Measurements from ENCODE around the gene CARMIL1. TPM values are rescaled to one million over a fixed set of nuclear protein-coding genes. Genes with fewer than 3 reads are reported as not detected.

CARMIL1 gene
- total RNA-seq, 3 donors from 2014 or later, result 1.2 to 1.9 (median 1.2) TPM

- no peak for ATAC-seq
- no peak for DNase-seq
- Mint-ChIP-seq H3K9me3 (no peaks in the 10 kb centered on the region), H3K36me3 (ENCODE audit: insufficient read depth) (no peaks in the 10 kb centered on the region), H3K27me3 (ENCODE audit: low read depth) (no peaks in the 10 kb centered on the region), H3K4me3 (no peak overlapping the region), H3K4me1 (ENCODE audit: low read depth) (no peaks in the 10 kb centered on the region)
Measured at GRCh38 chr6:25399885-25400284, 120.7 kb downstream of the CARMIL1 start.

GRCh38 chr6:25401711-25402110 is 122.5 kb downstream of the CARMIL1 start:
- ATAC-seq, result no peak
- Mint-ChIP-seq H3K4me3 (no peak overlapping the region), H3K36me3 (ENCODE audit: insufficient read depth) (no peaks in the 10 kb centered on the region), H3K27me3 (ENCODE audit: low read depth) (no peaks in the 10 kb centered on the region), H3K4me1 (ENCODE audit: low read depth) (no peaks in the 10 kb centered on the region), H3K9me3 (no peaks in the 10 kb centered on the region)
- no peak for DNase-seq

GRCh38 chr6:25402125-25402524 is 123.0 kb downstream of the CARMIL1 start:
- no peaks in the 10 kb centered on the region for H3K36me3 Mint-ChIP-seq (ENCODE audit: insufficient read depth)
- H3K27me3 Mint-ChIP-seq (ENCODE audit: low read depth), result no peaks in the 10 kb centered on the region
- no peaks in the 10 kb centered on the region for H3K4me1 Mint-ChIP-seq (ENCODE audit: low read depth)
- H3K4me3 Mint-ChIP-seq, result no peak overlapping the region
- H3K9me3 Mint-ChIP-seq, result no peaks in the 10 kb centered on the region
- ATAC-seq (no peak), DNase-seq (no peak)

GRCh38 chr6:25403150-25403549 is 124.0 kb downstream of the CARMIL1 start:
- Mint-ChIP-seq H3K4me3 (no peak overlapping the region), H3K4me1 (ENCODE audit: low read depth) (no peaks in the 10 kb centered on the region)
- no peak for ATAC-seq

GRCh38 chr6:25404091-25404490 is 124.9 kb downstream of the CARMIL1 start:
- no peaks in the 10 kb centered on the region for H3K4me1 Mint-ChIP-seq (ENCODE audit: low read depth)
- no peaks in the 10 kb centered on the region for H3K9me3 Mint-ChIP-seq
- H3K36me3 Mint-ChIP-seq (ENCODE audit: insufficient read depth), result no peaks in the 10 kb centered on the region
- H3K27me3 Mint-ChIP-seq (ENCODE audit: low read depth), result no peaks in the 10 kb centered on the region
- no peak overlapping the region for H3K4me3 Mint-ChIP-seq
- ATAC-seq (no peak), DNase-seq (no peak)

More at GRCh38 chr6:25403150-25403549, 124.0 kb downstream of the CARMIL1 start:
- H3K27me3 Mint-ChIP-seq (ENCODE audit: low read depth), result no peaks in the 10 kb centered on the region
- H3K9me3 Mint-ChIP-seq, result no peaks in the 10 kb centered on the region
- DNase-seq, result no peak
- H3K36me3 Mint-ChIP-seq (ENCODE audit: insufficient read depth), result no peaks in the 10 kb centered on the region

- H3K36me3 Mint-ChIP-seq (ENCODE audit: insufficient read depth), result no peaks in the 10 kb centered on the region
- no peaks in the 10 kb centered on the region for H3K27me3 Mint-ChIP-seq (ENCODE audit: low read depth)
- DNase-seq, result peak; percentile 13
- H3K4me3 Mint-ChIP-seq, result no peak overlapping the region
- peak; percentile 93 to 98 for ATAC-seq
- no peaks in the 10 kb centered on the region for H3K9me3 Mint-ChIP-seq
- no peaks in the 10 kb centered on the region for H3K4me1 Mint-ChIP-seq (ENCODE audit: low read depth)
Measured at GRCh38 chr6:25404693-25405169, 125.6 kb downstream of the CARMIL1 start.

GRCh38 chr6:25405442-25405841 is 126.3 kb downstream of the CARMIL1 start:
- Mint-ChIP-seq H3K9me3 (no peaks in the 10 kb centered on the region), H3K4me1 (ENCODE audit: low read depth) (peaks cover 6% of the 10 kb centered on the region), H3K27me3 (ENCODE audit: low read depth) (no peaks in the 10 kb centered on the region), H3K4me3 (no peak overlapping the region), H3K36me3 (ENCODE audit: insufficient read depth) (no peaks in the 10 kb centered on the region)
- ATAC-seq (no peak), DNase-seq (no peak)

GRCh38 chr6:25407431-25407830 is 128.3 kb downstream of the CARMIL1 start:
- no peak for ATAC-seq
- H3K36me3 Mint-ChIP-seq (ENCODE audit: insufficient read depth), result no peaks in the 10 kb centered on the region

GRCh38 chr6:25410102-25410501 is 130.9 kb downstream of the CARMIL1 start:
- peaks cover 17% of the 10 kb centered on the region for H3K4me1 Mint-ChIP-seq (ENCODE audit: low read depth)
- H3K27me3 Mint-ChIP-seq (ENCODE audit: low read depth), result no peaks in the 10 kb centered on the region
- peak in 1 of 2 donors; percentile 35 for ATAC-seq
- DNase-seq, result no peak
- H3K4me3 Mint-ChIP-seq, result peak overlapping the region; percentile 51
- H3K36me3 Mint-ChIP-seq (ENCODE audit: insufficient read depth), result no peaks in the 10 kb centered on the region
- H3K9me3 Mint-ChIP-seq, result no peaks in the 10 kb centered on the region

More at GRCh38 chr6:25407431-25407830, 128.3 kb downstream of the CARMIL1 start:
- Mint-ChIP-seq H3K4me3 (no peak overlapping the region), H3K4me1 (ENCODE audit: low read depth) (peaks cover 6% of the 10 kb centered on the region), H3K9me3 (no peaks in the 10 kb centered on the region), H3K27me3 (ENCODE audit: low read depth) (no peaks in the 10 kb centered on the region)
- no peak for DNase-seq

GRCh38 chr6:25411316-25411950 is 132.3 kb downstream of the CARMIL1 start:
- ATAC-seq (no peak), DNase-seq (no peak)
- no peaks in the 10 kb centered on the region for H3K9me3 Mint-ChIP-seq
- H3K27me3 Mint-ChIP-seq (ENCODE audit: low read depth), result no peaks in the 10 kb centered on the region
- no peaks in the 10 kb centered on the region for H3K36me3 Mint-ChIP-seq (ENCODE audit: insufficient read depth)
- peaks cover 17% of the 10 kb centered on the region for H3K4me1 Mint-ChIP-seq (ENCODE audit: low read depth)
- H3K4me3 Mint-ChIP-seq, result no peak overlapping the region

- no peaks in the 10 kb centered on the region for H3K36me3 Mint-ChIP-seq (ENCODE audit: insufficient read depth)
- ATAC-seq, result peak in 1 of 2 donors; percentile 34
- no peak overlapping the region for H3K4me3 Mint-ChIP-seq
- DNase-seq, result no peak
- no peaks in the 10 kb centered on the region for H3K27me3 Mint-ChIP-seq (ENCODE audit: low read depth)
- peaks cover 17% of the 10 kb centered on the region for H3K4me1 Mint-ChIP-seq (ENCODE audit: low read depth)
- H3K9me3 Mint-ChIP-seq, result no peaks in the 10 kb centered on the region
Measured at GRCh38 chr6:25413207-25413905, 134.2 kb downstream of the CARMIL1 start.

GRCh38 chr6:25414168-25414567 is 135.0 kb downstream of the CARMIL1 start:
- DNase-seq, result no peak
- H3K36me3 Mint-ChIP-seq (ENCODE audit: insufficient read depth), result no peaks in the 10 kb centered on the region
- no peak overlapping the region for H3K4me3 Mint-ChIP-seq
- no peaks in the 10 kb centered on the region for H3K9me3 Mint-ChIP-seq
- H3K4me1 Mint-ChIP-seq (ENCODE audit: low read depth), result peaks cover 17% of the 10 kb centered on the region
- ATAC-seq, result no peak
- no peaks in the 10 kb centered on the region for H3K27me3 Mint-ChIP-seq (ENCODE audit: low read depth)

- Mint-ChIP-seq H3K4me3 (no peak overlapping the region), H3K27me3 (ENCODE audit: low read depth) (no peaks in the 10 kb centered on the region), H3K36me3 (ENCODE audit: insufficient read depth) (no peaks in the 10 kb centered on the region), H3K4me1 (ENCODE audit: low read depth) (peaks cover 17% of the 10 kb centered on the region), H3K9me3 (no peaks in the 10 kb centered on the region)
- DNase-seq (no peak), ATAC-seq (no peak)
Measured at GRCh38 chr6:25414755-25415154, 135.6 kb downstream of the CARMIL1 start.

GRCh38 chr6:25415274-25415673 is 136.1 kb downstream of the CARMIL1 start:
- H3K4me1 Mint-ChIP-seq (ENCODE audit: low read depth), result peaks cover 13% of the 10 kb centered on the region
- H3K36me3 Mint-ChIP-seq (ENCODE audit: insufficient read depth), result peaks cover 4% of the 10 kb centered on the region
- ATAC-seq, result no peak
- H3K4me3 Mint-ChIP-seq, result no peak overlapping the region
- DNase-seq, result no peak
- H3K27me3 Mint-ChIP-seq (ENCODE audit: low read depth), result no peaks in the 10 kb centered on the region
- H3K9me3 Mint-ChIP-seq, result peaks cover 3% of the 10 kb centered on the region

GRCh38 chr6:25415701-25416100 is 136.5 kb downstream of the CARMIL1 start:
- ATAC-seq, result no peak
- H3K4me1 Mint-ChIP-seq (ENCODE audit: low read depth), result peaks cover 11% of the 10 kb centered on the region

More at GRCh38 chr6:25415701-25416100, 136.5 kb downstream of the CARMIL1 start:
- no peaks in the 10 kb centered on the region for H3K27me3 Mint-ChIP-seq (ENCODE audit: low read depth)
- H3K4me3 Mint-ChIP-seq, result no peak overlapping the region
- peaks cover 4% of the 10 kb centered on the region for H3K36me3 Mint-ChIP-seq (ENCODE audit: insufficient read depth)
- peaks cover 3% of the 10 kb centered on the region for H3K9me3 Mint-ChIP-seq
- no peak for DNase-seq
